Psoas muscle (tissue), 8 donors: ENCODE results near the gene CAPG. TPM values are rescaled to one million over a fixed set of nuclear protein-coding genes. Genes with fewer than 3 reads are reported as not detected.
"Not testable (repeated sequence)": the region's sequence is repeated elsewhere in the genome, so short reads cannot be mapped to it uniquely, and the experiment has no call there.

ENCODE experiments used
- ATAC-seq, 4 donors: fragments of 200-7000 bp; cut with Tn5 transposase; one replicate each; pipeline ENCODE4 v1.9.1; 2020; ENCODE audit warnings: moderate library complexity in 3 of 4, mild to moderate bottlenecking in 2 of 4
- DNase-seq, 2 donors: peaks; one replicate each; pipeline ENCODE4 v3.0.0-alpha.2; 2020
- H3K27ac ChIP-seq: fragments of 200-600 bp; one replicate; pipeline ENCODE4 v1.8.0; 2022
- H3K27me3 ChIP-seq, 3 donors: fragments of 200-600 bp in 1 of 3; one replicate each; pipeline versions ENCODE4 v1.6.1 to v1.8.0; 2013 to 2022; ENCODE audit warnings: low read length in 2 of 3, mild to moderate bottlenecking in 2 of 3, moderate library complexity in 1 of 3; ENCODE audit not compliant: insufficient read depth in 3 of 3
- H3K36me3 ChIP-seq, 2 donors: fragments of 200-600 bp in 1 of 2; one replicate each; pipeline versions ENCODE4 v1.6.1 to v1.8.0; 2013 to 2022; ENCODE audit warnings: low read depth in 1 of 2, mild to moderate bottlenecking in 1 of 2, moderate library complexity in 1 of 2; ENCODE audit not compliant: insufficient read depth in 1 of 2
- H3K4me1 ChIP-seq: fragments of 200-600 bp; one replicate; pipeline ENCODE4 v1.8.0; 2022
- H3K4me3 ChIP-seq: fragments of 200-600 bp; one replicate; pipeline ENCODE4 v1.8.0; 2022; ENCODE audit warnings: mild to moderate bottlenecking
- H3K9me3 ChIP-seq: fragments of 200-600 bp; one replicate; pipeline ENCODE4 v1.8.0; 2022
- CTCF ChIP-seq: fragments of 200-600 bp; IDR thresholded peaks from one replicate; pipeline ENCODE4 v1.8.0; 2022; ENCODE audit warnings: antibody characterized with exemption
- WGBS, 3 donors: extraction: QIAGEN DNeasy Blood & Tissue Kit; methylation state at CpG; one replicate each; pipeline versions ENCODE4 v1.1.6 to v1.1.7; 2013; 5-methylcytosine and 5-hydroxymethylcytosine counted together
- intact Hi-C, 2 donors: fragments of 100-400 bp; cut with DNase I; formaldehyde crosslinking; loops; one replicate each; pipeline versions ENCODE4 v1.11.0 to v1.14.2; 2022
- polyA plus RNA-seq, 3 donors: library from polyadenylated mRNA; stranded (reverse); fragments of 200-250 nt; gene quantifications; one replicate each; pipeline ENCODE4 v1.2.3, GENCODE V29; 2013
- total RNA-seq, 4 donors: library from RNA; stranded (reverse); fragmentation: NEBNext Ultra II Directional in 2 of 4; extraction: Animal tissue kit (Norgen Biotek cat#: 25700) in 2 of 4; gene quantifications; one replicate each; pipeline versions ENCODE4 v1.2.1 to v1.2.4, GENCODE V29; 2021 to 2023
- donor health status: healthy with polysubstance abuse.
- donor health status: DM: no; HTN: no; CAD: no; lungs with moderate emphysema.
- donor health status: Bipolar disorder and iron deficiency.
- donor health status: healthy.
- donor health status: DM: yes; HTN: yes; CAD: no.
- donor health status: DM: no; HTN: no; CAD: no.
- donor health status: DM: no; HTN: no; CAD: no.
- donor health status: DM: yes; HTN: yes; CAD: no.

The CAPG gene
- total and polyA plus RNA-seq, 7 donors, result 2.8 to 11.1 (median 7.9) TPM

- no peaks in the 10 kb centered on the region for H3K9me3 ChIP-seq
- no peak for TF ChIP-seq CTCF
- intact Hi-C loops, result loop anchor here in 1 of 2 donors (5.0 kb wide), 1 partner anchor 48 kb away; no protein-coding TSS in a partner anchor
- H3K27me3 ChIP-seq, result no peaks in the 10 kb centered on the region
- DNase-seq (no peak), ATAC-seq (no peak)
- H3K4me3 ChIP-seq, result no peak overlapping the region
- no peaks in the 10 kb centered on the region for H3K36me3 ChIP-seq
- 77 to 91% (median 88%) methylated on average over 6 of the region's 6 CpGs for WGBS, 3 donors
- no peak overlapping the region for H3K27ac ChIP-seq
- H3K4me1 ChIP-seq, result no peaks in the 10 kb centered on the region
Observed at GRCh38 chr2:85444629-85445172, 34.5 kb upstream of the CAPG start.

- H3K4me1 ChIP-seq, result peaks cover 19% of the 10 kb centered on the region
- H3K9me3 ChIP-seq, result no peaks in the 10 kb centered on the region
- WGBS, 3 donors, result 73 to 82% (median 79%) methylated on average over 4 of the region's 4 CpGs
- H3K27me3 ChIP-seq, result no peaks in the 10 kb centered on the region
- H3K36me3 ChIP-seq, result no peaks in the 10 kb centered on the region
- no peak for TF ChIP-seq CTCF
- H3K27ac ChIP-seq, result no peak overlapping the region
- ATAC-seq (no peak), DNase-seq (no peak)
- no peak overlapping the region for H3K4me3 ChIP-seq
- intact Hi-C loops, result loop anchor here in 1 of 2 donors (2.0 kb wide), 1 partner anchor 51 kb away; no protein-coding TSS in a partner anchor
Observed at GRCh38 chr2:85441864-85442263, 31.7 kb upstream of the CAPG start.

DNA sequence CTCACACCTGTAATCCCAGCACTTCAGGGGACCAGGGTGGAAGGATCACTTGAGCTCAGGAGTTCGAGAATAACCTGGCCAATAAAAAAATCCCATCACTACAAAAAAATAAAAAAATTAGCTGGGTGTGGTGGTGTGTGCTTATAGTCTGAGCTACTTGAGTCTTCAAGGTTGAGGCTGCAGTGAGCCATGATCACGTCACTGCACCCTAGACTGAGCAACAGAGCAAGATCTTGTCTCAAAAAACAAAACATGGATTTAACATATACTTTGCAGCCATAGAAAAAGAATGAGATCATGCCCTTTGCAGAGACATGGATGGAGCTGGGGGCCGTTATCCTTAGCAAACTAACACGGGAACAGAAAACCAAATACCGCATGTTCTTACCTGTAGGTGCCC, 30.6 kb upstream of the CAPG start:
- DNase-seq (no peak), ATAC-seq (no peak)
- H3K4me1 ChIP-seq, result peaks cover 21% of the 10 kb centered on the region
- no peak for TF ChIP-seq CTCF
- intact Hi-C loops, result no loop called here
- H3K9me3 ChIP-seq, result no peaks in the 10 kb centered on the region
- no peaks in the 10 kb centered on the region for H3K27me3 ChIP-seq
- no peak overlapping the region for H3K4me3 ChIP-seq
- WGBS, 3 donors, result 93 to 96% (median 95%) methylated on average over 5 of the region's 5 CpGs
- no peak overlapping the region for H3K27ac ChIP-seq
- H3K36me3 ChIP-seq, result no peaks in the 10 kb centered on the region

- Histone ChIP-seq H3K27me3 (no peaks in the 10 kb centered on the region), H3K27ac (no peak overlapping the region), H3K9me3 (no peaks in the 10 kb centered on the region), H3K4me3 (no peak overlapping the region), H3K4me1 (peaks cover 25% of the 10 kb centered on the region), H3K36me3 (no peaks in the 10 kb centered on the region)
- DNase-seq (no peak), ATAC-seq (no peak)
- intact Hi-C loops, result loop anchor here in 1 of 2 donors (5.0 kb wide), 1 partner anchor 62 kb away; no protein-coding TSS in a partner anchor
- TF ChIP-seq CTCF, result no peak
- WGBS, 3 donors, result 93 to 94% (median 93%) methylated on average over 7 of the region's 7 CpGs
Observed at GRCh38 chr2:85439986-85440385, 29.8 kb upstream of the CAPG start.

GRCh38 chr2:85439569-85439968, 29.4 kb upstream of the CAPG start:
- H3K9me3 ChIP-seq, DNase-seq, H3K27me3 ChIP-seq, H3K27ac ChIP-seq, H3K4me3 ChIP-seq, ATAC-seq, H3K36me3 ChIP-seq: not testable (repeated sequence)
- 88 to 96% (median 95%) methylated on average over 9 of the region's 9 CpGs for WGBS, 3 donors
- peaks cover 25% of the 10 kb centered on the region for H3K4me1 ChIP-seq
- intact Hi-C loops, result loop anchor here in 1 of 2 donors (5.0 kb wide), 1 partner anchor 63 kb away; no protein-coding TSS in a partner anchor
